SW480 (cell line): ENCODE measurements around the gene PRRC2A.
A peak's percentile ranks its signal among the peaks of the same experiment; 100 is the strongest.

ENCODE experiments used
- DNase-seq: peaks from one replicate; pipeline ENCODE4 v3.0.0-alpha.2; 2016; ENCODE audit warnings: low spot score

The PRRC2A gene

GRCh38 chr6:31620586-31621319, at the start of gene PRRC2A:
Gene PRRC2A, plus strand, starts transcription at chr6:31620715. Its CDS starts 2,075 bp downstream, at chr6:31622790.
- DNase-seq, result peak; percentile 68

GRCh38 chr6:31572041-31572911, 48.2 kb upstream of the PRRC2A start, which contains the start of gene LTA:
Gene LTA, plus strand, starts transcription at chr6:31572289. Its CDS starts 454 bp downstream, at chr6:31572743.
- no peak for DNase-seq

GRCh38 chr6:31573239-31574105, 47.0 kb upstream of the PRRC2A start:
- DNase-seq, result no peak

GRCh38 chr6:31574106-31575061, 46.1 kb upstream of the PRRC2A start:
- DNase-seq, result no peak

- no peak for DNase-seq
These were observed 45.1 kb upstream of the PRRC2A start, which contains the start of gene TNF for GRCh38 chr6:31575335-31575901. Gene TNF, plus strand, starts transcription at chr6:31575565. Its CDS starts 177 bp downstream, at chr6:31575742.

GRCh38 chr6:31575952-31576685, 44.4 kb upstream of the PRRC2A start:
- no peak for DNase-seq

- no peak for DNase-seq
These were observed 43.5 kb upstream of the PRRC2A start for GRCh38 chr6:31576897-31577578.

GRCh38 chr6:31577579-31577966, 42.9 kb upstream of the PRRC2A start:
- DNase-seq, result no peak

- peak; percentile 46 for DNase-seq
These were observed 42.1 kb upstream of the PRRC2A start for GRCh38 chr6:31578184-31579118.

- no peak for DNase-seq
These were observed 41.4 kb upstream of the PRRC2A start for GRCh38 chr6:31579119-31579505.

- no peak for DNase-seq
These were observed 40.7 kb upstream of the PRRC2A start for GRCh38 chr6:31579546-31580437.

GRCh38 chr6:31580438-31580740, 40.1 kb upstream of the PRRC2A start:
- no peak for DNase-seq

- peak; percentile 62 for DNase-seq
These were observed 39.6 kb upstream of the PRRC2A start for GRCh38 chr6:31580807-31581433.

- no peak for DNase-seq
These were observed 38.9 kb upstream of the PRRC2A start for GRCh38 chr6:31581434-31582229.

- no peak for DNase-seq
These were observed 38.3 kb upstream of the PRRC2A start, which contains the start of gene LTB for GRCh38 chr6:31582230-31582643. Gene LTB, minus strand, starts transcription at chr6:31582424. Its CDS starts 7 bp downstream, at chr6:31582417.

GRCh38 chr6:31585491-31585890, 35.0 kb upstream of the PRRC2A start:
- peak; percentile 22 for DNase-seq
